GM12891 (cell line): ENCODE results near the gene LAMA2.

Source experiments
- POLR2AphosphoS5 ChIP-seq: IDR thresholded peaks from 2 replicates; pipeline ENCODE4 v1.6.1; 2011; ENCODE audit warnings: low read depth, low read length, control low read depth
- POU2F2 ChIP-seq: IDR thresholded peaks from 2 replicates; pipeline ENCODE4 v1.6.1; 2011; ENCODE audit warnings: low read depth, mild to moderate bottlenecking, control low read depth, low read length, moderate library complexity

DNA sequence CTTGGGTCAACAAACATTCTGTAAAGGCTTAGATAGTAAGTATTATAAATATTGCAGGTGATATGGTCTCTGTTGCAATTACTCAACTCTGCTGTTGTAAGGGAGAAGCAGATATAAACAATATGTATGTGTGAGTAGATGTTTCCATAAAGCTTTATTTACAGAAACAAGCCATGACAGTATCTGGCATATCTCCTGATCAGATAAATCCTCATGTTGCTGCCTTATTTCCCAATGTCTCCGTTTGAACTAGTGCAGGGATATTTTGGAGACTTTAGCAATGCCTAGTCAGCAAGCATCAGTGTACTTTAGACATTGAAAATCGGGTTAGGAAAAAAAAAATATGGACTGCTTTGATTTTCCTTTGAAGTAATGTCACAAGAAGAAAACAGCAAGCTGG lies 96.1 kb downstream of the LAMA2 start:
- TF ChIP-seq POLR2AphosphoS5: no peak
- TF ChIP-seq POU2F2: no peak
